Raji (cell line): ENCODE measurements around the gene SPACA6.
"Not testable (repeated sequence)": the region's sequence is repeated elsewhere in the genome, so short reads cannot be mapped to it uniquely, and the experiment has no call there.

Experiments
- POLR2A ChIP-seq: IDR thresholded peaks from 2 replicates; pipeline ENCODE4 v1.6.1; 2011; ENCODE audit warnings: low read depth, low read length, control low read depth; ENCODE audit not compliant: insufficient read depth

The SPACA6 gene

GRCh38 chr19:51693260-51693659 lies at the start of gene SPACA6:
SPACA6 (plus strand) TSS chr19:51693330; CDS start chr19:51693527, 197 bp downstream.
- TF ChIP-seq POLR2A, result no peak

GRCh38 chr19:51644636-51645271 lies 48.4 kb upstream of the SPACA6 start:
- no peak for TF ChIP-seq POLR2A

GRCh38 chr19:51646730-51647129 lies 46.4 kb upstream of the SPACA6 start, which contains the start of gene SIGLEC14:
SIGLEC14 (minus strand) TSS chr19:51646825; CDS start chr19:51646759, 66 bp downstream.
- TF ChIP-seq POLR2A, result not testable (repeated sequence)

DNA sequence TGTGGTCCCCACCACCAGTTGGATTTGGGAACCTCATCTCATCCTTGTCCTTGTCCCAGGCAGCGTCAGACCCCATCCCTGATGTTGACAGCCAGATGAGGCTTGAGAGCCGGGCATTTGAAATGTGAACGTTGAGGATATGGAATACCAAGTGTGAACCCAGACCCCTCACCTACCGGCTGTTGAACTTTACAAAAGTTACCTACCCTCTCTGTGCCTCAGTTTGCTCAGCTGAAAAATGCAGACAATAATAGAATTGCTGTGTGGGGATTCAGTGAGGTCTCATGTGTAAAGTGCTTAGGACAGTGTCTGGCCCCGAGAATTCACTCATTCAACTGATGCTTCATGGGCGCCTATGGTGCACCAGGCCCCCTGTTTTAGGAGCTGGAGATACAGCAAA lies 45.8 kb upstream of the SPACA6 start:
- TF ChIP-seq POLR2A, result no peak

GRCh38 chr19:51651216-51651846 lies 41.8 kb upstream of the SPACA6 start:
- no peak for TF ChIP-seq POLR2A

GRCh38 chr19:51652266-51652665 lies 40.9 kb upstream of the SPACA6 start:
- TF ChIP-seq POLR2A, result no peak

DNA sequence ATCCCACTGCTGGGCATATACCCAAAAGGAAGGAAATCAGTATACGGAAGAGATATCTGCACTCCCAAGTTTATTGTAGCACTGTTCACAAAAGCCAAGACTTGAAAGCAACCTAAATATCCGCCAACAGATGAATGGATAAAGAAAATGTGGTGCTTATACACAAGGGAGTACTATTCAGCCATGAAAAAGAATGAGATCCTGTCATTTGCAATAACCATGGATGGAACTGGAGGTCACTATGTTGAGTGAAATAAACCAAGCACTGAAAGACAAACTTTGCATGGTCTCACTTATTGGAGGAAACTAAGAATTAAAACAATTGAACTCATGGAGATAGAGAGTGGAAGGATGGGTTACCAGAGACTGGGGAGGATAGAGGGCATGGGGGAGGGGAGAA lies 40.0 kb upstream of the SPACA6 start:
- TF ChIP-seq POLR2A, result no peak

DNA sequence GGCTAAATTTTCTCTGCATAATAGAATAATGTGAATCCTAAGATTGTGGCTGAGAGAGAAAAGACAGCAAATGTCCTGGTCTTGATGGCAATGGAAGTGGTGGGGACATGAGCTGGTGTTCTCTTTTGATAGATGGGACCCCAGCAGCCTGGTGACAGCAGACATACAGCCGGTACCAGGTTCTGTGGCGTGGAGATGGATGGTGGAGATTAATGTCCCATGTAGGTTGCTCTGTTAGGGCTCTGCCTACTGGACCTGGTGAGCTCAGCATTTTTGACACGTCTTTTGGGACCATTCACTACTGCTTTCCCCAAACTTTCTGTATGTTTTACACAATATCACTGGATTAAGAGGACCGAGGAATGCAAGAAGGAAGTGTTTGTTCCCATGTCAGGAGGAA lies 38.3 kb upstream of the SPACA6 start:
- TF ChIP-seq POLR2A, result no peak

- no peak for TF ChIP-seq POLR2A
Observed at GRCh38 chr19:51660975-51661600, 32.0 kb upstream of the SPACA6 start.

- TF ChIP-seq POLR2A, result no peak
Observed at GRCh38 chr19:51663650-51664049, 29.5 kb upstream of the SPACA6 start.

DNA sequence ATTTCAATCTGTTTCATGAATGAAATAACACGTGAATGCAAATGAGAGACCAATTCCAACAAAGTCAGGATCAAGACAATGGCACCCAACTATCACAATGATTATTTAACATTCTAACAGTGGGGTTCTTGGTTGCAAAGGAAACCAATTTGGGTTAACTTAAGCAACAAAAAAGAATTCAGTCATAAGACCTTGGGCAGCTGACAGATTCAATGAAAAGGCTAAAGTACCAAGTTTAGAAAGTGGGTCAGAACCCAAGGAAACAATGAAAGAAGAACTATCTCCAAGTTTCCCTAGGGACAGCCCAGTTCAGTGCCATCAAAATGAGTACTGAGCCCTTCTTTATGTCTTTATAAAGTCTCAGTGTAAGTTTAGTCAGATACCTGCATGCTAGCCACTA lies 29.0 kb upstream of the SPACA6 start:
- no peak for TF ChIP-seq POLR2A

DNA sequence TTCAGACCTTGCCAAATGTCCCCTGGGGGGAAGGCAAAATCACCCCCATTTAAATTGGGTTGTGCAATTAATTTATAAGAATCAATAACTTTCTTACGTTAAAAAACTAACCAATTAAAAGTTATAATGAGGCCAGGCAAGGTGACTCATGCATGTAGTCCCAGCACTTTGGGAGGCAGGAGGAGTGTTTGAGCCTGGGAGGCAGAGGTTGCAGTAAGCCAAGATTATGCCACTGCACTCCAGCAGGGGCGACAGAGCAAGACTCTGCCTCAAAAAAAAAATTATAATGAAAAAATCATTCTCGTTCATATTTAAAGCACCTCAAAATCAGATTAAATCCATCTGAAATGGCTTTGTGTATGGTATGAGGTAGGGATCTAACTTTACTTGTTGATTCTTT lies 28.1 kb upstream of the SPACA6 start:
- TF ChIP-seq POLR2A, result no peak

GRCh38 chr19:51668216-51668615 lies 24.9 kb upstream of the SPACA6 start:
- no peak for TF ChIP-seq POLR2A

DNA sequence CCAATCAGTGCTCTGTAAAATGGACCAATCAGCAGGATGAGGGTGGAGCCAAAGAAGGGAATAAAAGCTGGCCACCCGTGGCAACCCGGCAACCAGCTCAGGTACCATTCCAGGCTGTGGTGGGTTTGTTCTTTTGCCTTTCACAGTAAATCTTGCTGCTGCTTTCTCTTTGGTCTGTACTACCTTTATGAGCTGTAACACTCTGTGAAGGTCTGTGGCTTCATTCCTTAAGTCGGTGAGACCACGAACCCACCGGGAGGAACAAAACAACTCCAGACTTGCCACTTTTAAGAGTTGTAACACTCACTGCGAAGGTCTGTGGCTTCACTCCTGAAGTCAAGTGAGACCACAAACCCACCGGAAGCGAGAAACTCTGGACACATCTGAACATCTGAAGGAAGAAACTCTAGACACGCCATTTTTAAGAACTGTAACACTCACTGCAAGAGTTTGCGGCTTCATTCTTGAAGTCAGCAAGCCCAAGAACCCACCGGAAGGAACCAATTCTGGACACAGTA lies 16.5 kb upstream of the SPACA6 start:
- no peak for TF ChIP-seq POLR2A

- TF ChIP-seq POLR2A, result no peak
Observed at GRCh38 chr19:51680474-51680873, 12.7 kb upstream of the SPACA6 start.

DNA sequence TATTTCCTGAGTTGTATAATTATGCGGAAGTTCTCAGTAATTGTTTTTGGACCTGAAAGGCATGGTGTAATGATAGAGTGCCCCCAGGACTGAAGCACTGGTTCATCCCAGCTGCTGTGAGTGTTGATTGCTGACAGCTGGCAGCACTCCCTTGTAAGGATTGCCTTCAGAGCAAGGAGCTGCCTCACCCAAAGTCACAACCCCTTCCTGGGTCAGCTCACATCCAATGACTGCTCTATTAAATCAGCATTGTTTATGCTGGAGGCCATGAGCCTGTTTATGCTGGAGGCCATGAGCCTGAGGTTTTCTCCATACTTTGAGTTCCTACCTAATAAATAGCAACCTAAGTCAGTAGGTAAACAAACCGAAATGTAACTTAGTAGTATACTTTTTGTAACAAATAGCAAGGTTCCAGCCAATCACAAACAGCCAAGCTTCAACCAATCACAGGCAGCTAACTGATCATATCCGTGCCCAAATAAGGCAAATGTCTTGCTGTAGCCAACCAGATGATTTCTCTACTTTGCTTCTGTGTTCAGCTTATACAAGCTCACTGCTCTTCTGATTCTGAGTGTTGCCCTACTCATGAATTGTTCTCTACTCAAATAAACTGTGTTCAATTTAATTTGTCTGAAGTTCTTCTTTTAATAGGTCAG lies 11.7 kb upstream of the SPACA6 start:
- no peak for TF ChIP-seq POLR2A

DNA sequence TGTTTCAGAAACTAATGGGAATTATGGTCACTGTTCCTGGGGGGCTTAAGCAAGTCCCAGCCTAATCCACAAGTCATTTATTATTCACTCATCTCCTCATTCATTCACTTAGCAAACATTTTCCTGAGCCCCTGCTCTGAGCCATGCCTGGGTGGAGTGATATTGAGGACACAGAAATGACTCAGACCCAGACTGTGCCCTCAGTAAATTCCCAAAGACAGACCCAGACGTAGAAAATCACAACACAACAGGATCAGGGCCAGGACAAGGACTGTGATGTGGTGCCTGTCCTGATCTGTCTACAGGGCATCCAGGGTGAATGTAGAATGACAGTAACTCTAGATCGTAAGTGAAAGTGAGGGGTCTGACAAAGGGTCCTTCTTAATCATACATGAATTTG lies 7.0 kb upstream of the SPACA6 start:
- no peak for TF ChIP-seq POLR2A
